Cardiac muscle cell (in vitro differentiated cells and primary cell): ENCODE data around the gene MICU1. TPM values are rescaled to one million over a fixed set of nuclear protein-coding genes. Genes with fewer than 3 reads are reported as not detected.
"Not testable (repeated sequence)": the region's sequence is repeated elsewhere in the genome, so short reads cannot be mapped to it uniquely, and the experiment has no call there.

Experiments used
- DNase-seq, 2 donors: peaks; one replicate each; pipeline versions ENCODE4 v3.0.0 to v3.0.0-alpha.2; 2010 to 2017; ENCODE audit warnings: low read depth in 1 of 2, low spot score in 1 of 2
- H3K27ac ChIP-seq: fragments of 200-600 bp; sonication (generic); 2 replicates; pipeline ENCODE4 v1.5.1; 2016
- H3K27me3 ChIP-seq: fragments of 200-600 bp; sonication (generic); 2 replicates; pipeline ENCODE4 v1.6.0; 2016; ENCODE audit warnings: control low read depth
- H3K36me3 ChIP-seq: fragments of 200-600 bp; sonication (generic); 2 replicates; pipeline ENCODE4 v1.5.1; 2016; ENCODE audit warnings: control low read depth
- H3K4me1 ChIP-seq: fragments of 200-600 bp; sonication (generic); 2 replicates; pipeline ENCODE4 v1.8.1; 2017; ENCODE audit warnings: low read depth, mild to moderate bottlenecking, mixed run types
- H3K4me3 ChIP-seq: fragments of 200-600 bp; sonication (generic); 2 replicates; pipeline ENCODE4 v1.5.1; 2016; ENCODE audit warnings: mild to moderate bottlenecking
- H3K9me3 ChIP-seq: fragments of 200-600 bp; sonication (generic); 2 replicates; pipeline ENCODE4 v1.5.1; 2017; ENCODE audit warnings: low read depth, mild to moderate bottlenecking, control low read depth
- CTCF ChIP-seq: IDR thresholded peaks from 2 replicates; pipeline ENCODE4 v1.5.1; 2012; ENCODE audit warnings: low read depth, mild to moderate bottlenecking, low read length
- polyA plus RNA-seq: library from polyadenylated mRNA; unstranded; fragments of >200 nt; fragmentation: Nextera tagmentation; extraction: Ambion mirVana; gene quantifications from 2 replicates; pipeline ENCODE4 v1.2.1, GENCODE V29; 2016
- total RNA-seq: library from RNA; depleted of rRNA; stranded (reverse); fragments of >200 nt; gene quantifications from 2 replicates; pipeline ENCODE4 v1.2.3, GENCODE V29; 2016

The MICU1 gene
- total and polyA plus RNA-seq, 2 experiments from 2014 or later: 48.3 to 53.2 TPM

- no peak for TF ChIP-seq CTCF
- Histone ChIP-seq H3K27ac (no peak overlapping the region), H3K4me3 (no peak overlapping the region), H3K9me3 (no peaks in the 10 kb centered on the region), H3K27me3 (no peaks in the 10 kb centered on the region), H3K4me1 (no peaks in the 10 kb centered on the region), H3K36me3 (no peaks in the 10 kb centered on the region)
- peak in 1 of 2 donors; percentile 9 for DNase-seq
These were observed 27.7 kb upstream of the MICU1 start for GRCh38 chr10:72653383-72654096.

GRCh38 chr10:72649291-72649690 is 23.4 kb upstream of the MICU1 start:
- DNase-seq: no peak
- no peaks in the 10 kb centered on the region for H3K27me3 ChIP-seq
- no peak overlapping the region for H3K27ac ChIP-seq
- H3K4me3 ChIP-seq: no peak overlapping the region
- no peaks in the 10 kb centered on the region for H3K4me1 ChIP-seq
- TF ChIP-seq CTCF: no peak
- H3K9me3 ChIP-seq: no peaks in the 10 kb centered on the region
- no peaks in the 10 kb centered on the region for H3K36me3 ChIP-seq

GRCh38 chr10:72648301-72648700 is 22.4 kb upstream of the MICU1 start:
- no peak for DNase-seq
- H3K9me3 ChIP-seq: no peaks in the 10 kb centered on the region
- no peak overlapping the region for H3K4me3 ChIP-seq
- TF ChIP-seq CTCF: no peak
- no peaks in the 10 kb centered on the region for H3K27me3 ChIP-seq
- H3K4me1 ChIP-seq: no peaks in the 10 kb centered on the region
- no peaks in the 10 kb centered on the region for H3K36me3 ChIP-seq
- no peak overlapping the region for H3K27ac ChIP-seq

- not testable (repeated sequence) for DNase-seq, H3K36me3 ChIP-seq, H3K4me3 ChIP-seq, H3K27ac ChIP-seq, H3K9me3 ChIP-seq, H3K4me1 ChIP-seq, H3K27me3 ChIP-seq
These were observed 21.1 kb upstream of the MICU1 start for GRCh38 chr10:72646971-72647370.

GRCh38 chr10:72645263-72645858 is 19.5 kb upstream of the MICU1 start:
- DNase-seq: no peak

More at GRCh38 chr10:72645263-72645858, 19.5 kb upstream of the MICU1 start:
- no peak overlapping the region for H3K4me3 ChIP-seq
- no peaks in the 10 kb centered on the region for H3K36me3 ChIP-seq
- no peaks in the 10 kb centered on the region for H3K9me3 ChIP-seq
- H3K4me1 ChIP-seq: no peaks in the 10 kb centered on the region
- H3K27ac ChIP-seq: no peak overlapping the region
- H3K27me3 ChIP-seq: no peaks in the 10 kb centered on the region
- TF ChIP-seq CTCF: no peak
